Colonic mucosa (tissue), 4 donors: ENCODE results near the gene PHTF2. TPM values are rescaled to one million over a fixed set of nuclear protein-coding genes. Genes with fewer than 3 reads are reported as not detected.

Experiments used
- DNase-seq: peaks from one replicate; pipeline ENCODE4 v3.0.0-alpha.2; 2020
- H3K27ac ChIP-seq: fragments of 200-600 bp; one replicate; pipeline ENCODE4 v1.8.0; 2021
- H3K27me3 ChIP-seq: fragments of 200-600 bp; one replicate; pipeline ENCODE4 v1.8.0; 2021
- H3K36me3 ChIP-seq: fragments of 200-600 bp; one replicate; pipeline ENCODE4 v1.8.0; 2021
- H3K4me1 ChIP-seq: fragments of 200-600 bp; one replicate; pipeline ENCODE4 v1.8.0; 2021; ENCODE audit warnings: mild to moderate bottlenecking
- H3K4me3 ChIP-seq: fragments of 200-600 bp; one replicate; pipeline ENCODE4 v1.8.0; 2021
- H3K9ac ChIP-seq, 2 donors: one replicate each; pipeline ENCODE4 v1.7.0; 2013; ENCODE audit warnings: control low read depth in 2 of 2, low read depth in 2 of 2, low read length in 2 of 2
- H3K9me3 ChIP-seq: fragments of 200-600 bp; one replicate; pipeline ENCODE4 v1.8.0; 2021
- intact Hi-C: fragments of 100-400 bp; cut with DNase I; formaldehyde crosslinking; loops from one replicate; pipeline ENCODE4 v1.14.1; 2022
- total RNA-seq, 2 donors: library from RNA; stranded (reverse); fragmentation: NEBNext Ultra II Directional in 1 of 2; extraction: Animal tissue kit (Norgen Biotek cat#: 25700) in 1 of 2; gene quantifications; one replicate each; pipeline ENCODE4 v1.2.1, GENCODE V29; 2021
- TF ChIP-seq, protein P1 (sequence below): fragments of 200-600 bp; IDR thresholded peaks from one replicate; pipeline ENCODE4 v1.8.0; 2022; ENCODE audit warnings: antibody characterized with exemption, mild to moderate bottlenecking
- donor health status: healthy.
- donor health status: DM: no; HTN: no; CAD: no.
- donor health status: DM: no; HTN: no; CAD: no.

PHTF2 gene
- total RNA-seq, 2 donors from 2014 or later = 9.7 to 13.9 TPM

DNA sequence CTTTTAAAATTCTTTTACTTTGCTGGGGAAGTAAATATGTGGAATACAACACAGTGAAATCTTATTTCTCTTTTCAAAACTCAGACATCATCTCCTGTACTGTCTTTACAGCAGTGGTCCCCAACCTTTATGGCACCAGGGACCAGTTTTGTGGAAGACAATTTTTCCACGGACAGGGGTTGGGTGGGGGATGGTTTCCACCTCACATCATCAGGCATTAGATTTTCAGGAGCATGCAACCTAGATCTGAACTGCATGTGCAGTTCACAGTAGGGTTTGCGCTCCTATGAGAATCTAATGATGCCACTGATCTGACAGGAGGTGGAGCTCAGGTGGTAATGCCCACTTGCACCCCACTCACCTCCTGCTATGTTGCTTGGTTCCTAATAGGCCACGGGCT lies 12.6 kb upstream of the PHTF2 start:
- no peaks in the 10 kb centered on the region for H3K4me1 ChIP-seq
- no peaks in the 10 kb centered on the region for H3K36me3 ChIP-seq
- no peak for DNase-seq
- H3K27me3 ChIP-seq = no peaks in the 10 kb centered on the region
- no peak overlapping the region for H3K9ac ChIP-seq
- TF ChIP-seq, protein P1, sequence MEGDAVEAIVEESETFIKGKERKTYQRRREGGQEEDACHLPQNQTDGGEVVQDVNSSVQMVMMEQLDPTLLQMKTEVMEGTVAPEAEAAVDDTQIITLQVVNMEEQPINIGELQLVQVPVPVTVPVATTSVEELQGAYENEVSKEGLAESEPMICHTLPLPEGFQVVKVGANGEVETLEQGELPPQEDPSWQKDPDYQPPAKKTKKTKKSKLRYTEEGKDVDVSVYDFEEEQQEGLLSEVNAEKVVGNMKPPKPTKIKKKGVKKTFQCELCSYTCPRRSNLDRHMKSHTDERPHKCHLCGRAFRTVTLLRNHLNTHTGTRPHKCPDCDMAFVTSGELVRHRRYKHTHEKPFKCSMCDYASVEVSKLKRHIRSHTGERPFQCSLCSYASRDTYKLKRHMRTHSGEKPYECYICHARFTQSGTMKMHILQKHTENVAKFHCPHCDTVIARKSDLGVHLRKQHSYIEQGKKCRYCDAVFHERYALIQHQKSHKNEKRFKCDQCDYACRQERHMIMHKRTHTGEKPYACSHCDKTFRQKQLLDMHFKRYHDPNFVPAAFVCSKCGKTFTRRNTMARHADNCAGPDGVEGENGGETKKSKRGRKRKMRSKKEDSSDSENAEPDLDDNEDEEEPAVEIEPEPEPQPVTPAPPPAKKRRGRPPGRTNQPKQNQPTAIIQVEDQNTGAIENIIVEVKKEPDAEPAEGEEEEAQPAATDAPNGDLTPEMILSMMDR = no peak
- no peak overlapping the region for H3K27ac ChIP-seq
- no peak overlapping the region for H3K4me3 ChIP-seq
- intact Hi-C loops = no loop called here
- H3K9me3 ChIP-seq = no peaks in the 10 kb centered on the region

DNA sequence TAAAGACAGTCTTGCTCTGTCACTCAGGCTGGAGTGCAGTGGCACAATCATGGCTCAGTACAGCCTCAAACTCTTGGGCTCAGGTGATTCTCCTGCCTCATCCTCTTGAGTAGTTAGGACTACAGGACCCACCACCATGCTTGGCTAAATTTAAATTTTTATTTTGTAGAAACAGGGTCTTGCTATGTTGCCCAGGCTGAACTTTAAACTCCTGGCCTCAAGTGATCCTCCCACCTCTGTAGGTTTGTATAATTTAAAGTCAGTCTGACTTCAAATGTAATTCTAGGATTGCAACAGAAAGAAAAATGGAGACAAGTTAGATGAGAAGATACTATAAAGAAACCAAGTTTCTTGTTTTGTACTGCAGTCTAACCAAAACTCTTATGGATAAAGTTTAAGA lies 11.8 kb upstream of the PHTF2 start:
- TF ChIP-seq, protein P1 = no peak
- no peaks in the 10 kb centered on the region for H3K9me3 ChIP-seq
- no peaks in the 10 kb centered on the region for H3K27me3 ChIP-seq
- no peak overlapping the region for H3K27ac ChIP-seq
- H3K4me3 ChIP-seq = no peak overlapping the region
- intact Hi-C loops = no loop called here
- DNase-seq = no peak
- H3K4me1 ChIP-seq = no peaks in the 10 kb centered on the region
- H3K9ac ChIP-seq = no peak overlapping the region
- no peaks in the 10 kb centered on the region for H3K36me3 ChIP-seq

DNA sequence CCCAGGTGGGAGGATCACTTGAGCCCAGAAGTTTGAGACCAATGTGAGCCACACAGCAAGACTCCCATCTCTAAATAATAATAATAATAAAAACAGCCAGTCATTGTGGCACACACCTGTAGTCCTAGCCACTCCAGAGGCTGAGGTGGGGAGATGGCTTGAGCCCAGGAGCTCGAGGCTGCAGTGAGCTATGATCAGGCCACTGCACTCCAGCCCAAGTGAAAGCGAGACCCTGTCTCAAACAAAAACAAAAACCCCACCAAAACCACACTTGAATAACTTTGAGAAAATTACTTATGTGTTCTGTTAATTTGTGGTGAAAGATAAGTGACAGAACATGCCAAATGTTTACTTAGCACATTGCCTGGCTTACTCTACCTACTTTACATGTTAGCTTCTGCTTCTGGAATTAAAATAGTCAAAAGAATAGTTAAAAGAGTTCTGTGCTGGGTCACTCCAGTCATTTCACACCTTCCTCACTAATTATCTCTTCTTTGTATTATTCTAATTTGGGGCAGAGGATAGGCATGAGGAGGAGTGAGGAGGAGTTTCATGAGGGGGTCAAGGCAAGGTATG lies 10.2 kb upstream of the PHTF2 start:
- H3K9ac ChIP-seq = no peak overlapping the region
- intact Hi-C loops = no loop called here

DNA sequence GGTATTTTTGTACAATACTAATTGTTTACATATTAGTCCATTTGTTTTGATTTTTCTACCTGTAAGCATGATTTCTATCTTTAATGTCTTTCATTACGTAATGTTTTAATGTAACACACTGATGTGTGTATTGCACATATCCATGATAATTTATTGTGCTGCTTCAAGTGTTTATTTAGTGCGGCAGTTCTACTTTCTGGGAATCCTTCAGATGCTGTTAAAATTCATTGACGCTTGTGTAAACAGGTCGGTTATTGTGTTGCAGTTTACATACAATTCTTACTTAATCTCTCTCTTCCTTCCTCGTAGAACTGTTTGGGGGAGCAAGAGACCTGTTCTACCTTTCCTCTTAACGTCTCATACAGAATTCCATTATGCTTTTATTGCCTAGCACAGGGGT lies 7.2 kb upstream of the PHTF2 start:
- Histone ChIP-seq H3K4me3 (no peak overlapping the region), H3K9ac (no peak overlapping the region), H3K27me3 (no peaks in the 10 kb centered on the region), H3K9me3 (no peaks in the 10 kb centered on the region), H3K4me1 (no peaks in the 10 kb centered on the region), H3K36me3 (no peaks in the 10 kb centered on the region), H3K27ac (peak overlapping the region; percentile 27)
- intact Hi-C loops = no loop called here
- TF ChIP-seq, protein P1 = no peak
- DNase-seq = no peak

More for the DNA sequence above, 10.2 kb upstream of the PHTF2 start:
- no peak overlapping the region for H3K4me3 ChIP-seq
- no peaks in the 10 kb centered on the region for H3K36me3 ChIP-seq
- H3K27ac ChIP-seq = no peak overlapping the region
- H3K4me1 ChIP-seq = no peaks in the 10 kb centered on the region
- no peak for DNase-seq
- H3K9me3 ChIP-seq = no peaks in the 10 kb centered on the region
- H3K27me3 ChIP-seq = no peaks in the 10 kb centered on the region
- TF ChIP-seq, protein P1 = no peak

DNA sequence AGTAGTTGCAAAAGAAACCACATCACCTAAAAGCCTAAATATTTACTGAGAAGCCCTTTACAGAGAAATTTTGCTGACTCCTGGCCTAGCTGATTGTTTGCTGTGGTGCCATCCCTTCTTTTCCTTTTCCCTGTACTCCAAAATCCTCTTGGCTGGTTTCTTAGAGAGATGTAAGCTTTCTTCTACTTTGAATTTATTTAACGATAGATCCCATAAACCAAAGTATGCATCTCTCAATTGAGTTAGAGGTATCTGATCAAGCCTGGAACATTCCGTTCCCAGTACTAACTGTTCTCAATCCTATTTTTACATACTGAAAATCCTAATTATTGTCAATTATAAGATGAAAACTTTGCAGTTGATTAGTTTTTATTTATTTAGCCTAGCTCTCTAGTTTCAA lies 6.6 kb upstream of the PHTF2 start:
- DNase-seq = no peak
- H3K36me3 ChIP-seq = no peaks in the 10 kb centered on the region
- H3K27me3 ChIP-seq = no peaks in the 10 kb centered on the region
- H3K27ac ChIP-seq = peak overlapping the region; percentile 27
- intact Hi-C loops = no loop called here
- no peak overlapping the region for H3K9ac ChIP-seq
- H3K9me3 ChIP-seq = no peaks in the 10 kb centered on the region
- H3K4me3 ChIP-seq = no peak overlapping the region
- H3K4me1 ChIP-seq = peaks cover 5% of the 10 kb centered on the region
- TF ChIP-seq, protein P1 = no peak
